NCI-H2227 treated with DMSO at 0.1 percent for 48 hours (cell line): Measurements from ENCODE around the gene KIF25.
"Not testable (repeated sequence)": the region's sequence is repeated elsewhere in the genome, so short reads cannot be mapped to it uniquely, and the experiment has no call there.

Experiments
- DNase-seq: peaks from one replicate; lab custom pipeline; 2025; lab: John Stamatoyannopoulos, UW

The KIF25 gene

GRCh38 chr6:167995731-167996151 is 1.7 kb upstream of the KIF25 start:
- no peak for DNase-seq

- no peak for DNase-seq
Observed at GRCh38 chr6:167996424-167997199, 859 bp upstream of the KIF25 start.

GRCh38 chr6:167998215-167998614 is 744 bp downstream of the KIF25 start:
- DNase-seq: no peak

- DNase-seq: no peak
Observed at GRCh38 chr6:168000198-168001028, 2.9 kb downstream of the KIF25 start.

- no peak for DNase-seq
Observed at GRCh38 chr6:168001029-168001332, 3.5 kb downstream of the KIF25 start.

- DNase-seq: not testable (repeated sequence)
Observed at GRCh38 chr6:168001514-168001913, 4.0 kb downstream of the KIF25 start.

- DNase-seq: no peak
Observed at GRCh38 chr6:168002804-168003203, 5.3 kb downstream of the KIF25 start.

GRCh38 chr6:168004023-168004422 is 6.6 kb downstream of the KIF25 start:
- DNase-seq: no peak

- no peak for DNase-seq
Observed at GRCh38 chr6:168004945-168005344, 7.5 kb downstream of the KIF25 start.

GRCh38 chr6:168005796-168006195 is 8.3 kb downstream of the KIF25 start:
- DNase-seq: no peak

GRCh38 chr6:168007592-168008338 is 10.3 kb downstream of the KIF25 start:
- no peak for DNase-seq

GRCh38 chr6:168009331-168009730 is 11.9 kb downstream of the KIF25 start:
- DNase-seq: no peak

- DNase-seq: no peak
Observed at GRCh38 chr6:168011291-168011690, 13.8 kb downstream of the KIF25 start.

GRCh38 chr6:168012431-168013249 is 15.2 kb downstream of the KIF25 start:
- DNase-seq: no peak

GRCh38 chr6:168013250-168013915 is 15.9 kb downstream of the KIF25 start:
- no peak for DNase-seq

GRCh38 chr6:168014428-168014827 is 17.0 kb downstream of the KIF25 start:
- DNase-seq: no peak

GRCh38 chr6:168015009-168015408 is 17.5 kb downstream of the KIF25 start:
- no peak for DNase-seq

GRCh38 chr6:168015482-168016175 is 18.2 kb downstream of the KIF25 start:
- DNase-seq: no peak

GRCh38 chr6:168016176-168016620 is 18.7 kb downstream of the KIF25 start:
- DNase-seq: no peak

- DNase-seq: no peak
Observed at GRCh38 chr6:168016721-168017525, 19.5 kb downstream of the KIF25 start.
